Measurements from ENCODE around the gene RHOC.

Gene RHOC

DNA sequence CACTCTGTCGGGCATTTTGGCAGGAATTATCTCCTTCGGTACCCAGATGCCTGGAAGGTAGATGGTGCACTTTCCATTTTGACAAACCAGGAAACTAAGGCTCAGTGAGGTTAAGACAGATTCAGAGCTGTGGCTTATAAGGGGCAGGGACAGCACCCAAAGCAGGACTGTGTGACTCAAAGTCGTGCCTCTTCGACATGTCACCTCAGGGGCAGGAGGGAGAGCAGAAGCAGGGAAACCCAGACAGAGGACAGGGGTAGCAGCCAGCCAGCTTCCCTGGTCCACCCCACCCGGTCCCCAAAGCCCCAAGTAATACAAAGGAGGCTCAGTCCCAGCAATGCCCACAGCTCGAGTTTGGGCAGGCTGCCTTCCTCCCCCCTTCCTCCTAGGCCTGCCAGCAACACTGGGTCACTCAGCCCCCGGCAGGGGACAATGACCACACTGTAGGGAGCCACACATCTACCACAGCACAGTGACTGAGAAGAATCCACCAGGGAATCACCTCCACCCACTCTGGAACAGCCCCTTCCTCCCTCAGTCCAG lies 2.5 kb downstream of the RHOC start:
- peak overlapping the region; percentile 30 for H3K4me3 ChIP-seq (ENCODE audit: low read depth, low read length)
- TF ChIP-seq SETDB1 (IDR thresholded peaks at IDR 0.05; ENCODE audit: insufficient read length, low read length) = no peak
- TF ChIP-seq ZNF76 (tag by site-specific recombination; IDR thresholded peaks at IDR 0.05; ENCODE audit: borderline replicate concordance, low read depth) = no peak
- no peak for TF ChIP-seq ZNF311 (tag by site-specific recombination; IDR thresholded peaks at IDR 0.05; ENCODE audit: borderline replicate concordance)
- TF ChIP-seq ZNF660 (tag by site-specific recombination; IDR thresholded peaks at IDR 0.05) = no peak
- H3K27ac ChIP-seq (ENCODE audit: extremely low read depth, low read depth, low read length) = no peak overlapping the region; the same call in 1 of the 2 replicates
- H3K9me3 ChIP-seq (ENCODE audit: control insufficient read depth, insufficient read depth, low read depth, low read length) = no peaks in the 10 kb centered on the region
- H3K36me3 ChIP-seq (ENCODE audit: control insufficient read depth in 2 of 2, insufficient read depth in 1 of 2, low read length in 2 of 2) = peaks cover 0 to 45% of the 10 kb centered on the region in 2 experiments; a peak in 1 of 3 replicates
- CTCF ChIA-PET = interaction anchor here (0.6 to 2.1 kb wide), 8 partner anchors 30 to 368 kb away, joined by 3 to 5 read pairs (median 5); partner anchors contain the start of genes LRIG2 and MOV10
- H3K4me1 ChIP-seq (ENCODE audit: control insufficient read depth, insufficient read depth, low read length) = peaks cover 18% of the 10 kb centered on the region
- POLR2A ChIA-PET = interaction anchor here (0.5 to 9.8 kb wide), 11 partner anchors 8 to 313 kb away, joined by 3 to 91 read pairs (median 4); partner anchors contain the start of genes CAPZA1, CTTNBP2NL, MOV10 and PPM1J

DNA sequence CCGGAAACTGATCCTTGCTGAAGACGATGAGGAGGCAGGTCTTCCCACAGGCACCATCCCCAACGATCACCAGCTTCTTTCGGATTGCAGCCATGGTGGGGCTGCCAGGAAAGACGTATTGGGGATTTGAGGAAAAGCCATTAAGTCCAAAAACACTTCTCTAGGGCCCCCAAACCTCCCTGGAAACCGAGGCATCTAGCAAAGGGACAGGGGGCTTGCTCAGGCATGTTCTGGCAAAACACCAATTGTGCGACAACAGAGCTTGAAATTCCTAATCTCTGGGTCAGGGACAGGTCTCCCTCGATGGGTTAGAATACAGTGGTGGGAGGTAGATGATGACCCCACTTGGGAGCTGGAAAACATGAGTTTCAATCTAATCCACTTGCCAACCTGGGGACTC lies 3.2 kb downstream of the RHOC start:
- no peak overlapping the region for H3K27ac ChIP-seq (ENCODE audit: extremely low read depth, low read depth, low read length)
- ChIA-PET CTCF (interaction anchor here (1.0 to 2.1 kb wide), 3 partner anchors 29 to 310 kb away, joined by 3 to 5 read pairs (median 5); partner anchors contain the start of gene MOV10), POLR2A (interaction anchor here (1.2 to 9.8 kb wide), 4 partner anchors 14 to 253 kb away, joined by 3 to 91 read pairs (median 8); partner anchors contain the start of genes CAPZA1, MOV10, SLC16A1 and ST7L)
- no peak overlapping the region for H3K4me3 ChIP-seq (ENCODE audit: low read depth, low read length)
- no peaks in the 10 kb centered on the region for H3K9me3 ChIP-seq (ENCODE audit: control insufficient read depth, insufficient read depth, low read depth, low read length)
- peaks cover 0 to 50% of the 10 kb centered on the region in 2 experiments; a peak in 1 of 3 replicates for H3K36me3 ChIP-seq (ENCODE audit: control insufficient read depth in 2 of 2, insufficient read depth in 1 of 2, low read length in 2 of 2)
- TF ChIP-seq ZNF423 (tag by site-specific recombination; IDR thresholded peaks at IDR 0.05) (no peak), OSR2 (tag by site-specific recombination; IDR thresholded peaks at IDR 0.05) (no peak), TCF7L2 (IDR thresholded peaks at IDR 0.05; ENCODE audit: borderline replicate concordance, low read depth, low read length) (no peak), ZNF623 (tag by site-specific recombination; IDR thresholded peaks at IDR 0.05) (no peak), ZNF184 (tag by site-specific recombination; IDR thresholded peaks at IDR 0.05) (no peak)
- TF ChIP-seq, protein P1, sequence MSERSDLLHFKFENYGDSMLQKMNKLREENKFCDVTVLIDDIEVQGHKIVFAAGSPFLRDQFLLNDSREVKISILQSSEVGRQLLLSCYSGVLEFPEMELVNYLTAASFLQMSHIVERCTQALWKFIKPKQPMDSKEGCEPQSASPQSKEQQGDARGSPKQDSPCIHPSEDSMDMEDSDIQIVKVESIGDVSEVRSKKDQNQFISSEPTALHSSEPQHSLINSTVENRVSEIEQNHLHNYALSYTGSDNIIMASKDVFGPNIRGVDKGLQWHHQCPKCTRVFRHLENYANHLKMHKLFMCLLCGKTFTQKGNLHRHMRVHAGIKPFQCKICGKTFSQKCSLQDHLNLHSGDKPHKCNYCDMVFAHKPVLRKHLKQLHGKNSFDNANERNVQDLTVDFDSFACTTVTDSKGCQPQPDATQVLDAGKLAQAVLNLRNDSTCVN (tag by site-specific recombination; optimal IDR thresholded peaks at IDR 0.05) = no peak
- H3K4me1 ChIP-seq (ENCODE audit: control insufficient read depth, insufficient read depth, low read length) = peaks cover 20% of the 10 kb centered on the region

DNA sequence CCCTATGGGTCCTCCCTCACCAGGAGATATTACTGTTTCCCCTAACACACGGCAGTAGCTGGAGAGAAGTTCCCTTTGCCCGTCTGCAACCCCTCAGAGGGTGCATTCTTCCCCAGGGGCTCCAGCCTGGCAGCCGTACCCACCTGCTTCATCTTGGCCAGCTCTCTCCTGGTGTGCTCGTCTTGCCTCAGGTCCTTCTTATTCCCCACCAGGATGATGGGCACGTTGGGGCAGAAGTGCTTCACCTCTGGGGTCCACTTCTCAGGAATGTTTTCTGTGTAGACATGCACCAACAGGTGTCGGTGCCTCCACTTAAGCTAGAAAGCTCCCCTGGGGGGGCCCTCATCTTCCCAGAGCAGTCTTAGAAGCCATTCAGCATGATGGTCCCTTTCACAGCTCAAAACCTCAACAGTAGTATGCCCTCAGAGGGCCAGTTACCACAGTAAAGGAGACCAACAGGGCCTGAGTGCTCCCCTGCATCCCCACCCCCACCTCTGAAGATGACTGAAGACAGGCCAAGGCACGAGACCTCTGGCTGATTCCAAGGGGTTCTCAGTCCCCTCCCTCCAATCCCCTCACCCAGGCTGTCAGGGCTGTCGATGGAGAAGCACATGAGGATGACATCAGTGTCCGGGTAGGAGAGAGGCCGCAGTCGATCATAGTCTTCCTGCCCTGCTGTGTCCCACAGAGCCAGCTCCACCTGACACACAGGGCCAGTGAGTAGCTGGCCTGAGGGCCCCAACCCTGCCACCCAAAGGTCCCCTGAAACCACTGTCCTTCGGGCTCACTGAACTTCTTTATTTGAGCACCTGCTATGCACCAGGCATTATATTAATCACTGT lies 4.3 kb downstream of the RHOC start:
- H3K36me3 ChIP-seq (ENCODE audit: control insufficient read depth in 2 of 2, insufficient read depth in 1 of 2, low read length in 2 of 2) = peaks cover 0 to 60% of the 10 kb centered on the region in 2 experiments; a peak in 1 of 3 replicates
- H3K4me3 ChIP-seq (ENCODE audit: low read depth, low read length) = no peak overlapping the region
- H3K4me1 ChIP-seq (ENCODE audit: control insufficient read depth, insufficient read depth, low read length) = peaks cover 21% of the 10 kb centered on the region
- no peak overlapping the region for H3K27ac ChIP-seq (ENCODE audit: extremely low read depth, low read depth, low read length)
- POLR2A ChIA-PET = interaction anchor here (1.0 to 9.8 kb wide), 4 partner anchors 14 to 84 kb away, joined by 3 to 91 read pairs (median 6); partner anchors contain the start of genes MOV10 and ST7L
- H3K9me3 ChIP-seq (ENCODE audit: control insufficient read depth, insufficient read depth, low read depth, low read length) = no peaks in the 10 kb centered on the region
- CTCF ChIA-PET = interaction anchor here (0.6 to 2.0 kb wide), 4 partner anchors 13 to 476 kb away, joined by 3 to 12 read pairs (median 4); partner anchors contain the start of genes MOV10 and PPM1J
- TF ChIP-seq, protein P2, sequence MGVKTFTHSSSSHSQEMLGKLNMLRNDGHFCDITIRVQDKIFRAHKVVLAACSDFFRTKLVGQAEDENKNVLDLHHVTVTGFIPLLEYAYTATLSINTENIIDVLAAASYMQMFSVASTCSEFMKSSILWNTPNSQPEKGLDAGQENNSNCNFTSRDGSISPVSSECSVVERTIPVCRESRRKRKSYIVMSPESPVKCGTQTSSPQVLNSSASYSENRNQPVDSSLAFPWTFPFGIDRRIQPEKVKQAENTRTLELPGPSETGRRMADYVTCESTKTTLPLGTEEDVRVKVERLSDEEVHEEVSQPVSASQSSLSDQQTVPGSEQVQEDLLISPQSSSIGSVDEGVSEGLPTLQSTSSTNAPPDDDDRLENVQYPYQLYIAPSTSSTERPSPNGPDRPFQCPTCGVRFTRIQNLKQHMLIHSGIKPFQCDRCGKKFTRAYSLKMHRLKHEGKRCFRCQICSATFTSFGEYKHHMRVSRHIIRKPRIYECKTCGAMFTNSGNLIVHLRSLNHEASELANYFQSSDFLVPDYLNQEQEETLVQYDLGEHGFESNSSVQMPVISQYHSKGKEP (tag by site-specific recombination; IDR thresholded peaks at IDR 0.05) = no peak
- TF ChIP-seq ZSCAN23 (tag by site-specific recombination; IDR thresholded peaks at IDR 0.05) = no peak
- no peak for TF ChIP-seq ZNF629 (tag by site-specific recombination; IDR thresholded peaks at IDR 0.05)
- TF ChIP-seq, protein P3, sequence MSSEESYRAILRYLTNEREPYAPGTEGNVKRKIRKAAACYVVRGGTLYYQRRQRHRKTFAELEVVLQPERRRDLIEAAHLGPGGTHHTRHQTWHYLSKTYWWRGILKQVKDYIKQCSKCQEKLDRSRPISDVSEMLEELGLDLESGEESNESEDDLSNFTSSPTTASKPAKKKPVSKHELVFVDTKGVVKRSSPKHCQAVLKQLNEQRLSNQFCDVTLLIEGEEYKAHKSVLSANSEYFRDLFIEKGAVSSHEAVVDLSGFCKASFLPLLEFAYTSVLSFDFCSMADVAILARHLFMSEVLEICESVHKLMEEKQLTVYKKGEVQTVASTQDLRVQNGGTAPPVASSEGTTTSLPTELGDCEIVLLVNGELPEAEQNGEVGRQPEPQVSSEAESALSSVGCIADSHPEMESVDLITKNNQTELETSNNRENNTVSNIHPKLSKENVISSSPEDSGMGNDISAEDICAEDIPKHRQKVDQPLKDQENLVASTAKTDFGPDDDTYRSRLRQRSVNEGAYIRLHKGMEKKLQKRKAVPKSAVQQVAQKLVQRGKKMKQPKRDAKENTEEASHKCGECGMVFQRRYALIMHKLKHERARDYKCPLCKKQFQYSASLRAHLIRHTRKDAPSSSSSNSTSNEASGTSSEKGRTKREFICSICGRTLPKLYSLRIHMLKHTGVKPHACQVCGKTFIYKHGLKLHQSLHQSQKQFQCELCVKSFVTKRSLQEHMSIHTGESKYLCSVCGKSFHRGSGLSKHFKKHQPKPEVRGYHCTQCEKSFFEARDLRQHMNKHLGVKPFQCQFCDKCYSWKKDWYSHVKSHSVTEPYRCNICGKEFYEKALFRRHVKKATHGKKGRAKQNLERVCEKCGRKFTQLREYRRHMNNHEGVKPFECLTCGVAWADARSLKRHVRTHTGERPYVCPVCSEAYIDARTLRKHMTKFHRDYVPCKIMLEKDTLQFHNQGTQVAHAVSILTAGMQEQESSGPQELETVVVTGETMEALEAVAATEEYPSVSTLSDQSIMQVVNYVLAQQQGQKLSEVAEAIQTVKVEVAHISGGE (tag by site-specific recombination; conservative IDR thresholded peaks at IDR 0.05; ENCODE audit: low read depth) = no peak
- no peak for TF ChIP-seq ZNF157 (tag by site-specific recombination; IDR thresholded peaks at IDR 0.05)
- no peak for TF ChIP-seq ZNF623 (tag by site-specific recombination; IDR thresholded peaks at IDR 0.05)
- TF ChIP-seq, protein P4, sequence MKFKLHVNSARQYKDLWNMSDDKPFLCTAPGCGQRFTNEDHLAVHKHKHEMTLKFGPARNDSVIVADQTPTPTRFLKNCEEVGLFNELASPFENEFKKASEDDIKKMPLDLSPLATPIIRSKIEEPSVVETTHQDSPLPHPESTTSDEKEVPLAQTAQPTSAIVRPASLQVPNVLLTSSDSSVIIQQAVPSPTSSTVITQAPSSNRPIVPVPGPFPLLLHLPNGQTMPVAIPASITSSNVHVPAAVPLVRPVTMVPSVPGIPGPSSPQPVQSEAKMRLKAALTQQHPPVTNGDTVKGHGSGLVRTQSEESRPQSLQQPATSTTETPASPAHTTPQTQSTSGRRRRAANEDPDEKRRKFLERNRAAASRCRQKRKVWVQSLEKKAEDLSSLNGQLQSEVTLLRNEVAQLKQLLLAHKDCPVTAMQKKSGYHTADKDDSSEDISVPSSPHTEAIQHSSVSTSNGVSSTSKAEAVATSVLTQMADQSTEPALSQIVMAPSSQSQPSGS (tag by site-specific recombination; IDR thresholded peaks at IDR 0.05; ENCODE audit: low read depth) = no peak
- TF ChIP-seq ZNF549 (tag by site-specific recombination; IDR thresholded peaks at IDR 0.05) = no peak
- no peak for TF ChIP-seq ZNF837 (tag by site-specific recombination; IDR thresholded peaks at IDR 0.05)
- TF ChIP-seq ZNF510 (tag by site-specific recombination; IDR thresholded peaks at IDR 0.05; ENCODE audit: insufficient replicate concordance) = no peak
- TF ChIP-seq ZNF792 (tag by site-specific recombination; IDR thresholded peaks at IDR 0.05) = no peak
- TF ChIP-seq GLIS2 (tag by site-specific recombination; IDR thresholded peaks at IDR 0.05) = peak; percentile 51

Measured in HEK293 (cell line).